Stimulated activated CD8-positive, alpha-beta memory T cell treated with anti-CD3 and anti-CD28 coated beads, Interleukin-4, amount 100 ng/mL, for 48 hours (primary cell): ENCODE data around the gene KRTAP5-5.
"Not testable (repeated sequence)": the region's sequence is repeated elsewhere in the genome, so short reads cannot be mapped to it uniquely, and the experiment has no call there.

Experiments used
- DNase-seq: peaks from one replicate; pipeline ENCODE4 v3.0.0-alpha.2; 2020

Gene KRTAP5-5

GRCh38 chr11:1607156-1607845 lies 22.3 kb upstream of the KRTAP5-5 start:
- not testable (repeated sequence) for DNase-seq

GRCh38 chr11:1607901-1608300 lies 21.7 kb upstream of the KRTAP5-5 start:
- not testable (repeated sequence) for DNase-seq

DNA sequence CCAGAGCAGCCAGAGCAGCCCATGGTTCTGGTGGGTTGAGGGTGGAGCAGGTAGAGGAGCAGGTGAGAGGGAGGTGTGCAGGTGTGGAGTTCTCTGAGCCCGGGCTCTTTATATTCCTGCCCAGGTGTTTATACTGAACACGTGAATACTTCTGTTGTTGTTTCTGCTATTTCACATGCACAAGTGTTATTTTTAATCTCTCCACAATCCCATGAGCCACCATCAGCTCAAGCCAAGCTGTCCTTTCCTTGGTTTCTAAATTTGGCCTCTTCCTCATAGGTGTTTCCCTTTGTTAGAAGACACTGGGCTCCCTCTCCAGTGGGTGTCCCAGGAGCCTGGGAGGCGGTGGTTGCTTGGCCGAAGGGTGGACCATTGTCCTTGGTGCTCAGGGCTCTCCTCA lies 21.2 kb upstream of the KRTAP5-5 start, which contains the start of gene KRTAP5-3:
KRTAP5-3 (minus strand) TSS at position 101 of the 400 bp plus-strand sequence; CDS start at position 23, 78 bp downstream.
- DNase-seq = no peak

- DNase-seq = no peak
These were observed 11.3 kb upstream of the KRTAP5-5 start for GRCh38 chr11:1618231-1618630.

DNA sequence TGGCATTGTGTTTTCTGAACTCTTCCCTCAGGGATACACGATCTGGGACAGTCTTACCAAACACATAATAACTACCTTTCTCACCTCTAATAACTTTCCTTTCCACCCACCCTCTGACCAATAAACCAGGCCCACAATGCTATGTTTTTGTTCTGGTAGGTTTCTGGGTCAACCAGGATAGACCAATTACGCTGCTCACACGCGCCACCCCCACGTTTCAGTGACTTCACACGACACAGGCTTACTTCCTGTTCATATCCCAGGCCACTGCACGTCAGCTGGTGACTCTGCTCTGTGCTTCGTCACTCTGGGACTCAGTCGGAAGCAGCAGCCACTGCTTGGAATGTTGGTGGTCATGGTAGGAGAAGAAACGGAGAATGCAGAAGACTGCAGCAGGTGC lies 10.1 kb upstream of the KRTAP5-5 start:
- DNase-seq = peak; percentile 29

DNA sequence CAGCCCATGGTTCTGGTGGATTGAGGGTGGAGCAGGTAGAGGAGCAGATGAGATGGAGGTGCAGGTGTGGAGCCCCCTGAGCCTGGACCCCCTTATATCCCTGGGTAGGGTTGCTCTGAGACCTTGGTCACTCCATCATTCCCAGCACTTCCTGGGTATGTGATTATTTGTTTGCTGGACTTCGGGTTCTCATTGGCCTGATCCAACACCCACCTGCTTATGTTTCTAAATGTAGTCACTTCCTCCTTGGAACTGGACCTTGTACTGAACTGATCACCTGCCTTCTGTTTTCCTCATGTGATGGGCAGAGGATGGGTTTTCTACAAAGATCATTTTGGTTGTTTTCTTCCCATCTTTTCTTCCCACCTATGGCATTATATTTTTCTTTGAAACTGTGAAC lies 7.5 kb upstream of the KRTAP5-5 start, which contains the start of gene KRTAP5-4:
KRTAP5-4 (minus strand) TSS at position 53 of the 400 bp plus-strand sequence; CDS start at position 8, 45 bp downstream.
- no peak for DNase-seq

- no peak for DNase-seq
These were observed 5.9 kb upstream of the KRTAP5-5 start for GRCh38 chr11:1623716-1624115.

GRCh38 chr11:1624621-1625020 lies 5.0 kb upstream of the KRTAP5-5 start:
- no peak for DNase-seq

GRCh38 chr11:1625541-1625940 lies 4.0 kb upstream of the KRTAP5-5 start:
- DNase-seq = no peak

GRCh38 chr11:1628506-1629325 lies 859 bp upstream of the KRTAP5-5 start:
- DNase-seq = peak; percentile 80

GRCh38 chr11:1630271-1630670 lies 696 bp downstream of the KRTAP5-5 start:
- DNase-seq = no peak

DNA sequence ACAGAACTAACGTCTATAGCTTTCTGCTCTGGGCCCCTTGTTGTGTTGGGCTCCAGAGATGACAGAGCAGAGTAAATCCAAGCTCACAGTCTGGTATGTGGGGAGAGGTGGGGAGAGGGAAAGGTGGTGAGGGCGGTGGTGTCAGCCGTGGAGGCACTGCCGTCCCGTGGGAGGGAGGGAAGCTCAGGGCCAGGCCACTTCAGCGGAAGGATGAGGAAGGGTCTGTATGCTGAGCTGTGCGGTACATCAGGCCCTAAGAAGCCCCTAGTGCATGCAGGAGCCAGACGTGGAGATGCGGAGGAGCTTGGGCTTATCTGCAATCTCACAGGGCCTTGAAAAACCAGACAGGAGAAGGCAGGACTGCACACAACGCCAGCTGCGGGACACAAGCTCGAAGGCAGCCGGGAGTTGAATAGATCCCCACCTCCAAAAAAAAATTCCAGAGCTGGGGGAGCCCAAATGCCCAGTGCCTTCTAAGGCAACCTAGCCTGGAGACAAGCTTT lies 1.5 kb downstream of the KRTAP5-5 start:
- no peak for DNase-seq

GRCh38 chr11:1632053-1632714 lies 2.6 kb downstream of the KRTAP5-5 start:
- no peak for DNase-seq

DNA sequence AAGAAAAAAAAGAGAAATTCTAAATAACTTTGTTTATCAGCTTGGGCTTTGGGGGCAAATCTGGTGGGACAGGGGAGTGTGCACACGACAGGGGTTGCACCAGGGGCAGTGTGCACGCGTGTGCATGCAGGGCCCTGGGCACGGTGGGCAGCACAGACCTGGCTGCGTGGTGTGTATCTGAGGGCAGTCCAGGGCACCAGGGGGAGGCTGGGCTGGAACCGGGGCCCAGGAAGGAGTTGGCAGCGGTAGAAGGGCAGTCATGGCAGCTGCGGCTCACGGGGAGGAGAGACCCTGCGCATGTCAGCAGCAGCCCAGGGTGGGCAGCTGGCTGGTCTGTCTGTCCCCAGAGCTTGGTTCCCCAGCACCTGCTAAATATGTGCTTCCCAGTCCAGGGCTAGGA lies 4.3 kb downstream of the KRTAP5-5 start:
- no peak for DNase-seq

GRCh38 chr11:1636291-1636950 lies 6.8 kb downstream of the KRTAP5-5 start:
- no peak for DNase-seq

GRCh38 chr11:1637628-1638027 lies 8.1 kb downstream of the KRTAP5-5 start:
- DNase-seq = no peak

- no peak for DNase-seq
These were observed 8.8 kb downstream of the KRTAP5-5 start for GRCh38 chr11:1638344-1638743.

DNA sequence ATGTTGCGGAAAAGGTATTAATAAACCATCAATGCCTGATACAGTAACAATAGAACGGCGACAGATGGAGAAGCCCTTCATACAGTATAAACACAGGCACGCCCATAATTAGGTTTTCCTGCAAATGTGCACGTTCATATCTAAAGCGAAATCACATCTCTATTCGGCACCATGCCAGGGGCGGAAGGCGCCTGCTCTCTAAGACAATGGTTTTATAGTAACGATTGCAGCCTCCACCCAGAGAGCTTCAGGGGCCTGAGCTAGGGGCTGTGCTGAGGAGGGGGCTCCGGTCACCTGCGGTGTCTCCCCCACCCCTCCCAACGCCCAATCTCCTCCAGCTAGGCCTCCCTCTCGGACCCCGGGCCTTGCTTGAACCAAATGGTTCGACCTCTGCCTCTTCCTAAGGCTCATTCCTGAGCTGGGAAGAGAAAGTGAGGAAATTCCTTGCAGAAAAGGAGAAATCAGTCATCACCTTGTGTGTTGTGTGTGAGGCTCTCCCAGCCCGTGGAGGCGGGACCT lies 9.6 kb downstream of the KRTAP5-5 start:
- DNase-seq = no peak

DNA sequence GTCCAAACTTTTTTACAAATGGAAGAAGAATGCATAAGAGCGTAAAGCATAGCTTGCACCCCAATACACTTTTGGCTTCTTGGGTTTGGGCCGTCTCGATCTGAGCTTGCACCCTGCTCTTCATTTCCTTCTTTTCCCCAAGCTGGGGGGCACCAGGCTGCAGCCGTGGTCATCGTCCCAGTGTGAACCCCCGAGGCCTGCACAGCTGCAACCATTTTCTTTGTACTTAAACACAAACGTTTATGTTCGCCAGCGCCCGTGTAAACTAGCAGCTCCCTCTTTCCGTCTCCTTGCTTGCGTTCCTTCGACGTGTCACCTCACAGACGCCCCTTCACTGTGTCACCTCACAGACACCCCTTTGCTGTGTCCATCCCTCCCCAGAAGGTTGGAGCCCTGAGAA lies 10.1 kb downstream of the KRTAP5-5 start:
- no peak for DNase-seq

DNA sequence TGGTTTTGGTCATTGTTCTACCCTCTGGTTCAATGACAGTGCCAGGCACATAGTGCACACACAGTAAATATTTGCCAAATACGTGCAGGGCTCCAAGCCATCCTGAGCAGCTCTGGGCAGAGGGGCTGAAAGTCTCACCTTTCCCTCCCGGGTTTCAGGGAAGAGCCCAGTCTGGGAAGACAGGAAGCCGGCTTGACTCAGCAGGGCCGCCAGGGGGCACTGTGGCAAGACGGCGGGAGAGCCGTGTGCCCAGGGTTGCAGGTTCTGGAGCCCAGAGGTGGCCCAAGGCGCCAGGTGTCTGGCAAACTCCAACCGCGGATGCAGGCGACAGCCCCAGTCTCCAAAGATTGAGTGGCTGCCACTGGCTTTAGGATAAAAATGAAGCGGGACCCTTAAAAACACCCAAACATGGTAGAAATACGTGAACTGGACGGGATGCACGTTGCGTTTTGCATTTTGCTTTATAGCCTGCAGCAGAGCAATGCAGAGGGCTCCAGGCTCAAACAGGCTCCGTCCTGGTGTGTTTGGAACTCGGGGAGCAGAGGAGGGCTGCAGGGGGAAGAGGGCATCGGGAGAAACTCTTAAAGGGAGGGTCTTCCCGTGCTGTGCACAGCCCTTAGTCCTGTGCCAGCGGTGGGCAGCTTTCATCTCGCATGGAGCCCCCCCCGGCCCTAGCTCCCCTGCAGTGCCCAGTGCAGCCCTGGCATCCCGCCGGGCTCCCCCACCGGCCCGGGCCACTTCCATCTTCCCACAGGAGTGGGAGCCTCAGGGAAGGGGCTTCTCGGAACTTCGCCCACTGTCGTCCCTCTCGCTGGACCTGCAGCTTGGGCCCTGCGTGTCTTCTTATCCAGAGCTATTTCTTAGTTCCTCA lies 10.7 kb downstream of the KRTAP5-5 start:
- DNase-seq = peak; percentile 53

- no peak for DNase-seq
These were observed 11.5 kb downstream of the KRTAP5-5 start for GRCh38 chr11:1641096-1641495.
